Activated naive CD8-positive, alpha-beta T cell treated with anti-CD3 and anti-CD28 coated beads, Interleukin-2, amount 10 ng/mL, durations not matched to agents 7 days and 5 days (primary cell): ENCODE measurements around the gene TPMT. TPM values are rescaled to one million over a fixed set of nuclear protein-coding genes. Genes with fewer than 3 reads are reported as not detected.

Experiments
- ATAC-seq: fragments of 150-1000 bp; cut with Tn5 transposase; one replicate; pipeline ENCODE4 v1.10.0; 2021; ENCODE audit warnings: low read depth, moderate library complexity
- POLR2A ChIA-PET: fragments of 350-600 bp; sonication (Branson Sonifier 250); formaldehyde crosslinking; loops from one replicate; lab custom pipeline; 2021; ENCODE audit warnings: antibody characterized with exemption; lab: Charles Lee
- DNase-seq: peaks from one replicate; pipeline ENCODE4 v3.0.0; 2021
- H3K27ac Mint-ChIP-seq: one replicate; pipeline ENCODE4 v1.8.0; 2022; ENCODE audit warnings: mild to moderate bottlenecking, mixed read lengths
- H3K27me3 Mint-ChIP-seq: one replicate; pipeline ENCODE4 v1.8.0; 2022; ENCODE audit warnings: mild to moderate bottlenecking, moderate library complexity, mixed read lengths
- H3K36me3 Mint-ChIP-seq: one replicate; pipeline ENCODE4 v1.8.0; 2021; ENCODE audit warnings: mild to moderate bottlenecking, mixed read lengths
- H3K4me1 Mint-ChIP-seq: one replicate; pipeline ENCODE4 v1.8.0; 2021; ENCODE audit warnings: mixed read lengths
- H3K4me3 Mint-ChIP-seq: one replicate; pipeline ENCODE4 v1.8.0; 2022; ENCODE audit warnings: mild to moderate bottlenecking, moderate library complexity, mixed read lengths
- H3K9me3 Mint-ChIP-seq: one replicate; pipeline ENCODE4 v1.8.0; 2021; ENCODE audit warnings: mixed read lengths
- total RNA-seq, 2 experiments: library from RNA; stranded (reverse); gene quantifications; one replicate each; pipeline ENCODE4 v1.2.3, GENCODE V29; 2021

Gene TPMT
- total RNA-seq, 2 experiments from 2014 or later, result 5.3 to 6.9 TPM

DNA sequence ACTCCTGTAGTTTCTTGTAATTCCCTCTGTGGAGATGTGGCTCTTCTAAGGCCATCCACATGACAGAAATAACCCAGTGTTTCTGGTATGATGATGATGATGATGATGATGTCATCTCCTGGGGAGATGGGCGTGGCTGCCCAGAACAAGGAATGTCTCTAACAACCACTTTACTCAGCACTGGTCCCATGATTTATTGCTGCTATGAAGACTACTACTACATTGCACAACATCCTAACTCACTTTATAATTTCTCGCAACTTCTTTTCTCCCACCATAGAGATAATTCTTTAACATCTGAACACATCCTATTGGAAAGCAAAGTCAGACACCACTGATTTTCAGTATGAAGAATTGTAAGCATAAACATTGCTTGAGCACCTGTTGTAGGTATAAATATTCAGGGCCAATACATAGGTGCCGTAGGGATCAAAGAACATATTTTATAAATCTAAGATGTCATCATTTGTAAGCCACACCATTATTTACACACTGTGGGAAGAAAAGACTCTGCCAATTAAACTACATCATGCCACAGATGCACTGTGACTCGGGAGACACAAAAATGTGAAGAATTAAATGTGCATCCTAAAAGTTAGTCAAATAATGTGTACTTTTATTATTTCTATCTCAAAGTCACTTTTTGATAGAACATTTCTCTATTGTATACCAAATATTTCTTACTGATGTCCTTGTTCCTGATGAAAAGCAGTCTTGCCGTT is 6.4 kb downstream of the TPMT start:
- ATAC-seq, result no peak
- no peak overlapping the region for H3K4me3 Mint-ChIP-seq
- DNase-seq, result no peak
- H3K27ac Mint-ChIP-seq, result no peak overlapping the region
- POLR2A ChIA-PET, result no interaction called here
- H3K4me1 Mint-ChIP-seq, result peaks cover 8% of the 10 kb centered on the region
- H3K27me3 Mint-ChIP-seq, result no peaks in the 10 kb centered on the region
- no peaks in the 10 kb centered on the region for H3K9me3 Mint-ChIP-seq
- H3K36me3 Mint-ChIP-seq, result peaks cover 9% of the 10 kb centered on the region

DNA sequence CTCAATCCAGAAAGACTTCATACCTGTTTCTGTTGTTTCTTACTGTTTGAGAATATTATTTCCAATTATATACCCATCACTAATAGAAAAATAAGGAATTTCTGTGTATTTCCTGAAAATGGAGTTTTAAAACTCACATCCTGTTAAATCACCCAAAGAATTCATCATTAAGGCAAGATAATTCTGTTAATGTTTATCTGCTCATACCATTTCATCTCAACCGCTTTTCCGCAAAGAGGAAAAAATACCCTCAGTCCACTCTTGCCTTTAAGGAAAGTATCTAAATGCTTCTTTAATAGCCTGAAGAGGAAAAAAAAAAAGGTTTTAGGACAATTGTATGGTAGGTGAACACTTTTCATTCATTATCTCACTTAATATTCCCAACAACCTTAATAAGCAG is 7.3 kb downstream of the TPMT start:
- ATAC-seq (no peak), DNase-seq (no peak)
- Mint-ChIP-seq H3K36me3 (peaks cover 14% of the 10 kb centered on the region), H3K4me1 (peaks cover 2% of the 10 kb centered on the region), H3K9me3 (no peaks in the 10 kb centered on the region), H3K27me3 (no peaks in the 10 kb centered on the region), H3K27ac (no peak overlapping the region), H3K4me3 (no peak overlapping the region)
- POLR2A ChIA-PET, result no interaction called here

DNA sequence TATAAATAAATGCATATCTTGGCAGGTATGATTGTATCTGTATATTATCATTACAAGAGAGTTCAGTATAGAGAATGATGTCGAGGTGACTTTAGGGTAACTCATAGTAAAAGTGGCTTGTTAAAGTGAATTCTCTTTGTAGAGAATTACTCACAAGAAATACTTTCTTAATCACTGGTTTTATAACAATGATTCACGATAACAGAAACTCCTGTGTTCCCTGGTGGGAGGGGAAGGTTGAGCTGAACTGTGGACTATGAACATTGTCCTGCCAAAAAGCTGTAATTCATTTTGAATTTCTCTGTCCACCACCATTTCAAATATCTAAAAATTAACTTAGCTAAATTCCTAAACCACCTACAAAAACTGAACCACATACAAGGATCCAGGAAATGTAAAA is 7.7 kb downstream of the TPMT start:
- H3K36me3 Mint-ChIP-seq, result peaks cover 15% of the 10 kb centered on the region
- H3K9me3 Mint-ChIP-seq, result no peaks in the 10 kb centered on the region
- H3K4me1 Mint-ChIP-seq, result no peaks in the 10 kb centered on the region
- ATAC-seq, result no peak
- H3K27me3 Mint-ChIP-seq, result no peaks in the 10 kb centered on the region
- no peak overlapping the region for H3K27ac Mint-ChIP-seq
- DNase-seq, result no peak
- POLR2A ChIA-PET, result no interaction called here
- H3K4me3 Mint-ChIP-seq, result no peak overlapping the region

DNA sequence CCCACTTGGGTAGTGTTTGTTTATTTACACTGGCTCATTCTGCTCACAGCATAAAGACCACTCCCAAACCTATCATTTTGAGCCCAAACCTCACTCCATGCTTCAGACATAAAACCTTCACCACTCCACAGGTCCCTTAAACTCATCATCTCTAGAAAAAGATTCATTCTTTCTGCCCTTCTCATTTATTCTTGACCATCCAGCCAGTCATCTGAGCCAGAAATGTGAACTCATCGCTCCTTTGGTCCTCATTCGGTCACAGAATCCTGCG is 12.4 kb downstream of the TPMT start:
- H3K27ac Mint-ChIP-seq, result no peak overlapping the region
- peaks cover 16% of the 10 kb centered on the region for H3K36me3 Mint-ChIP-seq
- no peaks in the 10 kb centered on the region for H3K27me3 Mint-ChIP-seq
- H3K9me3 Mint-ChIP-seq, result no peaks in the 10 kb centered on the region
- H3K4me1 Mint-ChIP-seq, result no peaks in the 10 kb centered on the region
- no peak overlapping the region for H3K4me3 Mint-ChIP-seq
- no peak for ATAC-seq
- POLR2A ChIA-PET, result no interaction called here
- DNase-seq, result no peak

DNA sequence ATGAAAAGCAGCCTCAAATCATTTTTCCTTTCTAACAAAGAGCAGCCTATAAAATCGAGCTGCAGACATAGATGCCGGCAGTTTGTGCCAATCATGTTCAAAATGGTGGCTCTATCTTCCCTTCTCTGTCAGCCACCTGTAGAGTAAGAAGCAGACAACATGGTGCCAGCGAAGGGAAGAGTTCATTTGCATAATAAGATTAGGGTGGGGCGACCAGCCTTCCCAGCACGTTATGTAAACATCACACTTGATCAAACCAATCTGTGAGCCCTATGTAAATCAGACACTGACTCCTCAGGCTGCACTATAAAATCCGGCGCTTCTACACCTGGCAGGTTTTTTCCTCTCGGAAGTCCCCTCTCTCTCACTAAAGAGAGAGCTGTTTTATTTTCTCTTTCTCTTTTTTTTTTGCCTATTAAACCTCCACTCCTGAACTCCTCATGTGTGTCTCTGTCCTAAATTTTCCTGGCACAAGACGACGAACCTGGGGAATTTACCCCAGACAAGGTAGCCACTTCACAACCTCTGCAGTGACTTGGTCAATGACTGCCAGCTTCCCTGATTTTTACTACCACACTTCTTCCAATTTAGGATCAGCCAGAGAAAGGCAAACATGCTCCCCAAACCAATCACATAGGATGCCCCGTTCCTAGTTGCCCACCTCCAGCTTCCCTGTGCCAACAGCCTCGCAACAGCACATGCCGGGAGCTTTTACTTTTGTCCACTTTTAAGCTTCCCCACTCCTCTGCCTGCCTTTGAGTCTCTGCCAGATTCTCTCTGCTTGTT is 12.9 kb downstream of the TPMT start:
- no peaks in the 10 kb centered on the region for H3K9me3 Mint-ChIP-seq
- H3K4me3 Mint-ChIP-seq, result no peak overlapping the region
- DNase-seq (no peak), ATAC-seq (no peak)
- no peak overlapping the region for H3K27ac Mint-ChIP-seq
- H3K4me1 Mint-ChIP-seq, result no peaks in the 10 kb centered on the region
- H3K36me3 Mint-ChIP-seq, result peaks cover 19% of the 10 kb centered on the region
- POLR2A ChIA-PET, result interaction anchor here (0.6 kb wide), 1 partner anchor 314 kb away, joined by 3 read pairs; no protein-coding TSS in a partner anchor
- H3K27me3 Mint-ChIP-seq, result no peaks in the 10 kb centered on the region

DNA sequence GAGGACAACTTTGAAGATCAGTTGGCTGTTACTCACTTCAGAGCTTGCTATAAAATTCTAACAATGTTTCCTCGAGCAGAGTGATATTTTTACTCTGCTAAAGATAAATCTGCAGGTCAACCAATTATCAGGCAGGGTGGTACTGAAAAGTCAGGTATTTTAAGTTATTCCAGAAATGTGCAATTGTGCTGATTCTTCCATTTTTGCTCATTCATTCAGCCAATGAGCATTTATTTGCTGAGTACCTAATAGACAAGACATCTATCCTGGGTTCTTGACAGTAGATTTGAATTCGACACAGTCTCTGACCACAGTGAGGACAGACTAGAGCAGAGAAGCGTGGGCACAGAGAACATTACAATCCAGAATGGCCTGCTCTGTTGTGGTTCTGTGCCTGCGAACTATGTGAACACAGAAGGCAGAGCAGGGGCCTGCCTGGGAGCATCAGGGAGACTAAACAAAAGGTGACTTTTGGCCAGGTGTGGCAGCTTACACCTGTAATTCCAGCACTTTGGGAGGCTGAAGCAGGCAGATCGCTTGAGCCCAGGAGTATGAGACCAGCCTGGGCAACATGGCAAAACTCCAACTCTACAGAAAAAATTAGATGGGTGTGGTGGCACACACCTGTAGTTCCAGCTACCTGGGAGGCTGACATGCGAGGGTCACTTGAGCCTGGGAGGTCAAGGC is 14.8 kb downstream of the TPMT start:
- Mint-ChIP-seq H3K9me3 (no peaks in the 10 kb centered on the region), H3K4me1 (peaks cover 2% of the 10 kb centered on the region), H3K27ac (no peak overlapping the region), H3K27me3 (no peaks in the 10 kb centered on the region), H3K36me3 (peaks cover 23% of the 10 kb centered on the region), H3K4me3 (no peak overlapping the region)
- no peak for DNase-seq
- POLR2A ChIA-PET, result no interaction called here
- ATAC-seq, result no peak

DNA sequence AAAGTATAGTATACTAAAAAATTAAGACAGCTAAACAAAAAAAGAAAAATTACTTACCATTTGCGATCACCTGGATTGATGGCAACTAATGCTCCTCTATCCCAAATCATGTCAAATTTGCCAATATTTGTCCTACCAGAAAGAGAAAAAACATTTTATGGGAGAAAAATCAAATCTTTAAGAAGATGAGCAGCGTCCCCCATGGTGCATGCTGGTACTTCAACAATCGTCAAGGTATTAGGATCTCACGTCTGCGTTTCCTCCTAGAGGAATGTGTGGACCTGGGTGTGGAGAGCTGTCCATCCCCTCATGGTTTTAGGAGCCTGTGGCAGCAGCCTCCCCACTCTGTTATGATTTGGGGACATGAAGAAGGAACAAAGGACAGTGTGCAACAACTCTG is 16.0 kb downstream of the TPMT start:
- DNase-seq, result no peak
- Mint-ChIP-seq H3K36me3 (peaks cover 26% of the 10 kb centered on the region), H3K9me3 (no peaks in the 10 kb centered on the region), H3K27me3 (no peaks in the 10 kb centered on the region), H3K27ac (no peak overlapping the region), H3K4me3 (no peak overlapping the region), H3K4me1 (peaks cover 6% of the 10 kb centered on the region)
- ATAC-seq, result no peak
- POLR2A ChIA-PET, result no interaction called here

DNA sequence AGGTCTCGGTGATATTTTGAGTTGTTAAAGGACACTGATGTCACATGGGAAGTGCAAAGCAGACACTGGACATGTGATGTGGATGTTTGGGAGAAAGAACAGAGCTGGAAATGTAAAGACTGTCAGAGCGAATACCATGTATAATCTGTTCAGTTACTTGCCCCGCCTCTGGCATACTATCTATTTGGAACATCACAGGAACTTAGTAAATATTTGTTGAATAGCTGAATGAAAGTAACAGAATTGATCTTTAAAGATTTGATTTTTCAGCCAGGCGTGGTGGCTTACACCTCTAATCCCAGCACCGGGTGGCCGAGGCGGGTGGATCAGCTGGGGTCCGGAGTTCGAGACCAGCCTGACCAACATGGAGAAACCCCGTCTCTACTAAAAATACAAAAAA is 18.6 kb downstream of the TPMT start:
- DNase-seq, result no peak
- ATAC-seq, result no peak
- Mint-ChIP-seq H3K4me3 (no peak overlapping the region), H3K36me3 (peaks cover 21% of the 10 kb centered on the region), H3K27me3 (no peaks in the 10 kb centered on the region), H3K9me3 (no peaks in the 10 kb centered on the region), H3K4me1 (peaks cover 6% of the 10 kb centered on the region), H3K27ac (no peak overlapping the region)
- POLR2A ChIA-PET, result no interaction called here

DNA sequence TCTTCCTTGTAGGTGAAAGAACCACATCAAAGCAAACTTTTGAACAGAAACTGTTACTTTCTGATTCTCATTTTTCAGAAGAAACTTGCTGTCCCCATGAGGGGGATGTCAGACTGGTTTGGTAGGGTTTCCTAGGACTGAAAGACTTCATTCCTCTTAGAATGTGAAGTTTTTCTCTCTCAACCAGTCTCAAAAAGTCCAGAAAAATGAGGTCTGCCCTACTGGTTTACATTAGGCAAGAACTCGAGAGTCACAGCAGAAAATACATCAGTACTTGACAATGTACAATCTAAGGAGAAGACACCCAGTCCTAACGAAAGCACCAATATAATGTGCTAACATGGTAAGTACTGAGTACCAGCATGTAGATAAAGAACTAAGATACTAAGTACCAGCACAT is 19.7 kb downstream of the TPMT start:
- Mint-ChIP-seq H3K27me3 (no peaks in the 10 kb centered on the region), H3K36me3 (peaks cover 15% of the 10 kb centered on the region), H3K27ac (no peak overlapping the region), H3K4me1 (peaks cover 6% of the 10 kb centered on the region), H3K9me3 (no peaks in the 10 kb centered on the region), H3K4me3 (no peak overlapping the region)
- no peak for ATAC-seq
- no peak for DNase-seq
- POLR2A ChIA-PET, result no interaction called here

DNA sequence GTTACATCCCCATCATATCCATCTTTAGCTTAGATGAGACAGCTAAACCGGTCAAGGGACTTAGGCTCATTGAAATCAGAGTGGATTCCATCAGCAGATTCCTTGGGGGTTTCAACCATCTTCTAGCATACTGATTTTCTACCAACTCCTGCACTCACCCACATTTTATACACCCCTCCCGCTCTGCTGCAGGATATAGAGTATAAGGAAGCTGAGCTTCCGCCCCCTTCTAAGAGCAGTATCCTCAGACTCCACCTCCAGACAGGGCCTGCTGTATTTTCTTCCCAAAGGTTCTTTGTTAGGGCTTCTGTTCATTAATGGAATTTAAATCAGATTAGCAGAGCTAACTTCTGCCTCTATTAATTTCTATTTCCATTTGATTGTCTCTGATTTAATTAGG is 22.5 kb downstream of the TPMT start:
- DNase-seq (no peak), ATAC-seq (no peak)
- Mint-ChIP-seq H3K36me3 (peaks cover 11% of the 10 kb centered on the region), H3K27ac (no peak overlapping the region), H3K4me3 (no peak overlapping the region), H3K9me3 (no peaks in the 10 kb centered on the region), H3K27me3 (no peaks in the 10 kb centered on the region), H3K4me1 (peaks cover 6% of the 10 kb centered on the region)
- POLR2A ChIA-PET, result no interaction called here

DNA sequence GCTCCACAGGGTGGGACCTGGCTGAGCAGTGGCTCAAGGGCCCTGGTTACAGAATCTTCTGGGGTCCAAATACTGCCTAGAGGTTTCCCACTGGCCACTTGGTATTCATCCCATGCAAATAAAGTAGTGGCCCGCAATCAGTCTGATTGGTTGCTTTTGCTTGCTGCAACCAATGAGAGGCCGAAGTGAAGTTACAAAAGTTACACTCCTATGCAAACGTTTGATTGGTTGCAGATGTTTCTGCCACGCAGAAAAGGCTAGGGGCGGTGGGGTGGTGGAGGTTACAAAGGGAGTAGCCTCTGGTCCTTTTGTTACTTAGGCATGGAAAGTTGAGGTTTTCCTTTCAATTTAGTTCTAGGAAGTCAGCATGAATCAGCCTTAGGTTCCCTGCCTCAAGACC is 28.8 kb downstream of the TPMT start:
- POLR2A ChIA-PET, result no interaction called here
- H3K9me3 Mint-ChIP-seq, result no peaks in the 10 kb centered on the region
- no peak overlapping the region for H3K4me3 Mint-ChIP-seq
- DNase-seq (no peak), ATAC-seq (no peak)
- peaks cover 4% of the 10 kb centered on the region for H3K4me1 Mint-ChIP-seq
- H3K36me3 Mint-ChIP-seq, result no peaks in the 10 kb centered on the region
- peaks cover 26% of the 10 kb centered on the region for H3K27me3 Mint-ChIP-seq
- no peak overlapping the region for H3K27ac Mint-ChIP-seq

DNA sequence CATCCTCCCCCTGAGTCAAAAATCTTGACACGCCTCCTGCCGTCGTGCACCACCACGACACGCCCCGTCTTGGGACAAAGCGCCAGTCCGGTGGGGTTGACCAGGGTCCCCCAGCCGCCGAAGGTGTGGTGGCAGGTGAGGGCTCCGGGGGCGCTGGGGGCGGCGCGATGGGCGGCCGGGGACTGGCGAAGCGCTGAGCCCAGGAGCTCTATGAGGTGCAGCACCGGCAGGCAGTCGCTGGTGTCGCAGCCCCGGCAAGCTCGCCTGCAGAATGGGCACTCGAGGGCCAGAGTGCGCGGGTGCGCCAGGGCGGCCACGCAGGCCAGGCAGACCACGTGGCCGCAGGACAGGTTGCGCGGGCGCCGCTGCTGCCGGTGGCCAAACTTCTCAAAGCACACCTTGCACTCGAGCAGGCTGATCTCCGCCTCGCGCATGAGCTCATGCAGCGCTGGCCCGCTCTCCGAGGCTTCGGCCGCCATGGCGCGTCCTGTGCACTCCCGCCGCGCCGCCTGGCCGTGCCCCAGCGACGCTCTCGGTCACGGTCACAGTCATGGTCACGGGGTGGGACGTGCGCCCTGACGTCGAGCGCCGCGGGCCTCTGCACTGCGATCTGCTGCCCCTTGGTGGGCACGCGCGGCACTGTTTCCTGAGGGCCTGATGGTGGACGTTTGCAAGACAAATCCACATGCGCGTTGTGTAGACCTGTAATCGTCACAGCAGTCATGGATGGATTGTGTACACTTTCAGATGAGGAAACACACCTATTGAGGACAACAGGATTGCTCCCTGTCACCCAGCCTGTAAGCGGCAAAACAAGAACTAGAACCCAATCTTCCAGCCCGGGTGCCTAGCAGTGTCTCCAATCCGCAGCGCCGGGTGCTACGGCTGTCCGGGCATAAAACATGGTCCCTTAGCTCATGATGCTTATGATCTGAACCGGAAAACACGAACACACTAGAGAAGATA is 32.5 kb downstream of the TPMT start, which contains the start of gene NHLRC1:
NHLRC1 (minus strand) TSS at position 550 of the 966 bp plus-strand sequence; CDS start at position 479, 71 bp downstream.
- no peaks in the 10 kb centered on the region for H3K36me3 Mint-ChIP-seq
- DNase-seq, result peak; percentile 83
- peak; percentile 99 for ATAC-seq
- peaks cover 4% of the 10 kb centered on the region for H3K4me1 Mint-ChIP-seq
- peak within 1 kb of the TSS; percentile 76 for H3K4me3 Mint-ChIP-seq
- peaks cover 61% of the 10 kb centered on the region for H3K27me3 Mint-ChIP-seq
- H3K27ac Mint-ChIP-seq, result peak within 1 kb of the TSS; percentile 64
- POLR2A ChIA-PET, result interaction anchor here (1.9 kb wide), 1 partner anchor 32 kb away, joined by 6 read pairs; the partner anchor contains the start of gene TPMT
- peaks cover 3% of the 10 kb centered on the region for H3K9me3 Mint-ChIP-seq
